Transverse colon (tissue), 4 donors: ENCODE measurements around the gene CABP5. TPM values are rescaled to one million over a fixed set of nuclear protein-coding genes. Genes with fewer than 3 reads are reported as not detected.

ENCODE experiments used
- DNase-seq: peaks from one replicate; pipeline ENCODE4 v3.0.0-alpha.2; 2019
- H3K27ac ChIP-seq, 4 donors: fragments of 200-600 bp; sonication (generic); 2 replicates each; pipeline ENCODE4 v1.5.1; 2016 to 2018; ENCODE audit warnings: inconsistent platforms in 4 of 4
- H3K27me3 ChIP-seq: fragments of 200-600 bp; sonication (generic); 2 replicates; pipeline ENCODE4 v1.5.1; 2017; ENCODE audit warnings: inconsistent platforms
- H3K36me3 ChIP-seq, 4 donors: fragments of 200-600 bp; sonication (generic); 2 replicates each; pipeline ENCODE4 v1.5.1; 2017 to 2019; ENCODE audit warnings: inconsistent platforms in 4 of 4
- H3K4me1 ChIP-seq, 4 donors: fragments of 200-600 bp; sonication (generic); 2 replicates each; pipeline ENCODE4 v1.5.1; 2017 to 2020; ENCODE audit warnings: inconsistent platforms in 4 of 4
- H3K4me3 ChIP-seq, 4 donors: fragments of 200-600 bp; sonication (generic); 1 replicate in 1 of 4; 2 replicates in 3 of 4; pipeline versions ENCODE4 v1.5.1 to v1.6.1; 2017 to 2019; ENCODE audit warnings: inconsistent platforms in 4 of 4
- H3K9me3 ChIP-seq, 2 donors: fragments of 200-600 bp; sonication (generic); 2 replicates each; pipeline ENCODE4 v1.5.1; 2017 to 2019; ENCODE audit warnings: inconsistent platforms in 2 of 2
- EP300 ChIP-seq: sonication (generic); formaldehyde crosslinking; IDR thresholded peaks from one replicate; pipeline ENCODE4 v1.6.1; 2017; ENCODE audit warnings: antibody characterized with exemption, low read depth
- POLR2A ChIP-seq: fragments of 450-650 bp; IDR thresholded peaks from one replicate; pipeline ENCODE4 v1.6.1; 2016; ENCODE audit warnings: antibody characterized with exemption, mild to moderate bottlenecking, moderate library complexity
- POLR2AphosphoS5 ChIP-seq, 3 donors: sonication (generic); formaldehyde crosslinking; IDR thresholded peaks; one replicate each; pipeline ENCODE4 v1.6.1; 2016; ENCODE audit warnings: antibody characterized with exemption in 3 of 3
- WGBS, 2 donors: methylation state at CpG; one replicate each; pipeline ENCODE4 v1.1.5; 2018; ENCODE audit warnings: low coverage in 1 of 2; 5-methylcytosine and 5-hydroxymethylcytosine counted together
- in situ Hi-C, 4 donors: fragments of 200-750 bp; cut with MboI; loops; one replicate each; pipeline versions ENCODE4 v1.15.0 to v1.15.1; 2017; ENCODE audit warnings: low sequenced_read_pairs in 3 of 4, low pct_ligation_motif_present in 1 of 4, low pct_unique_long_range_greater_than_20kb in 1 of 4
- intact Hi-C: fragments of 100-400 bp; cut with DNase I; formaldehyde crosslinking; loops from one replicate; pipeline ENCODE4 v1.15.1; 2023; ENCODE audit warnings: low total_unique reads
- total RNA-seq, 4 donors: library from RNA; depleted of rRNA; stranded (reverse); fragments of >200 nt; gene quantifications; one replicate each; pipeline ENCODE4 v1.1.0, GENCODE V29; 2016
- TF ChIP-seq, protein P1 (sequence below), 5 experiments: fragments of 200-600 bp in 3 of 5; fragments of 450-650 bp in 2 of 5; sonication (generic) in 3 of 5; IDR thresholded peaks; 1 replicate in 2 of 5; 2 replicates in 3 of 5; pipeline ENCODE4 v1.5.1; 2016 to 2017; ENCODE audit warnings: antibody characterized with exemption in 5 of 5, inconsistent platforms in 3 of 5, mild to moderate bottlenecking in 2 of 5, moderate library complexity in 1 of 5

CABP5 gene
- total RNA-seq, 4 donors from 2014 or later, result not detected

DNA sequence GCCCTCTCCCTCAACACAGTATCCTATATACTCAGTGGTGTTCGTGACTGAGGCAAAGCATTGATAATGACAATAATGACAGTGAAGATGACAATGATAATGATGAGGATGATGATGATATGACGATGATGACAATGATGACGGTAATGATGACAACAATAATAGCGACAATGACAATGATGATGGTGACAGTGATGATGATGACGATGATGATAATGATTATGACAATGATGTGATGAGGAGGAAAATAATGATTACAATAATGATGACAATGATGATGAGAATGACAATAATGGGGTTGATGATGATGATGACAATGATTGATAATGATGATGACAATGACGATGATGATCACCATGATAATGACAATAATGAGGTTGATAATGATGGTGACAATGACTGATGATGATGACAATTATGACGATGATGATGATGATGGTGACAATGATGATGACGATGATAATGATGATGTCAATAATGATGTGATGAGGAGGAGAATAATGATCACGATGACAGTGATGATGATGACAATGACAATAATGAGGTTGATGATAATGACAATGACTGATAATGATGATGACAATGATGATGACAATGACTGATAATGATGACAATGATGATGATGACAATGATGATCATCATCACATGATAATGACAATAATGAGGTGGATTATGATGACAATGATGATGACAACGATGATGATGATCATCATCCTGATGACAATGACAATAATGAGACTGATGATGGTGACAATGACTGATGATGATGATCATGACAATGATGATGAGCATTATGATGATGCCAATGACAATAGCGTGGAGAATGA lies 32.7 kb downstream of the CABP5 start:
- Histone ChIP-seq H3K27ac (no peak overlapping the region), H3K9me3 (no peaks in the 10 kb centered on the region), H3K4me3 (no peak overlapping the region), H3K27me3 (peaks cover 4% of the 10 kb centered on the region), H3K4me1 (no peaks in the 10 kb centered on the region), H3K36me3 (no peaks in the 10 kb centered on the region)
- DNase-seq, result no peak
- no peak for TF ChIP-seq EP300
- no peak for TF ChIP-seq POLR2A
- intact Hi-C loops (no loop called here), in situ Hi-C loops (loop anchor here in 1 of 4 donors (25.0 kb wide), 1 partner anchor 174 kb away; no protein-coding TSS in a partner anchor)
- 89 to 91% methylated on average over 10 to 11 of the region's 11 CpGs for WGBS, 2 donors

DNA sequence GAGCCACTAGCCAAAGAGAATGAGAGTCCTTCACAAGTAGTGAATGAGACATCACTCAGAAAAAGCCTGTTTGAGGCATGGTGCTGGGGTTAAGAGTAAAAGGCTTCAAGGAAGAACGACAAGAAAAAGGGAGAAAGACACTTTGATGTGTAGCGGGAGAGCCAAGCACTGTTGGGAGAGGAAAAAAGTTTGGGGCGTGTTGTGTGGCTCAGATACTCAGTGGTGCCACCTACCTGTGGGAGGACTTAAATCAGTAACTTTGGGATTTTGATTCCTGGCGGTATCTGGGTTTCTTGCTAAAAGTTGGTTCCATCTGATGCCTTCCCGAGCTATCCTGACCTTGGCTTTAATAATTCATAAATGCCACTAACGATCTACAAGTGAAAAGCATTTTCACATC lies 37.1 kb downstream of the CABP5 start:
- no peaks in the 10 kb centered on the region for H3K4me1 ChIP-seq
- no peak overlapping the region for H3K27ac ChIP-seq
- intact Hi-C loops (no loop called here), in situ Hi-C loops (loop anchor here in 1 of 4 donors (25.0 kb wide), 1 partner anchor 169 kb away; no protein-coding TSS in a partner anchor)
- no peaks in the 10 kb centered on the region for H3K9me3 ChIP-seq
- no peak overlapping the region for H3K4me3 ChIP-seq
- no peak for DNase-seq
- 84% methylated on average over 6 of the region's 6 CpGs; no CpG with 5 or more reads in 1 of the 2 donors for WGBS, 2 donors
- no peaks in the 10 kb centered on the region for H3K27me3 ChIP-seq
- TF ChIP-seq POLR2A (no peak), EP300 (no peak), POLR2AphosphoS5 (IDR thresholded peaks at IDR 0.05) (no peak)
- TF ChIP-seq, protein P1, sequence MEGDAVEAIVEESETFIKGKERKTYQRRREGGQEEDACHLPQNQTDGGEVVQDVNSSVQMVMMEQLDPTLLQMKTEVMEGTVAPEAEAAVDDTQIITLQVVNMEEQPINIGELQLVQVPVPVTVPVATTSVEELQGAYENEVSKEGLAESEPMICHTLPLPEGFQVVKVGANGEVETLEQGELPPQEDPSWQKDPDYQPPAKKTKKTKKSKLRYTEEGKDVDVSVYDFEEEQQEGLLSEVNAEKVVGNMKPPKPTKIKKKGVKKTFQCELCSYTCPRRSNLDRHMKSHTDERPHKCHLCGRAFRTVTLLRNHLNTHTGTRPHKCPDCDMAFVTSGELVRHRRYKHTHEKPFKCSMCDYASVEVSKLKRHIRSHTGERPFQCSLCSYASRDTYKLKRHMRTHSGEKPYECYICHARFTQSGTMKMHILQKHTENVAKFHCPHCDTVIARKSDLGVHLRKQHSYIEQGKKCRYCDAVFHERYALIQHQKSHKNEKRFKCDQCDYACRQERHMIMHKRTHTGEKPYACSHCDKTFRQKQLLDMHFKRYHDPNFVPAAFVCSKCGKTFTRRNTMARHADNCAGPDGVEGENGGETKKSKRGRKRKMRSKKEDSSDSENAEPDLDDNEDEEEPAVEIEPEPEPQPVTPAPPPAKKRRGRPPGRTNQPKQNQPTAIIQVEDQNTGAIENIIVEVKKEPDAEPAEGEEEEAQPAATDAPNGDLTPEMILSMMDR (IDR thresholded peaks at IDR 0.05), result no peak
- H3K36me3 ChIP-seq, result no peaks in the 10 kb centered on the region

DNA sequence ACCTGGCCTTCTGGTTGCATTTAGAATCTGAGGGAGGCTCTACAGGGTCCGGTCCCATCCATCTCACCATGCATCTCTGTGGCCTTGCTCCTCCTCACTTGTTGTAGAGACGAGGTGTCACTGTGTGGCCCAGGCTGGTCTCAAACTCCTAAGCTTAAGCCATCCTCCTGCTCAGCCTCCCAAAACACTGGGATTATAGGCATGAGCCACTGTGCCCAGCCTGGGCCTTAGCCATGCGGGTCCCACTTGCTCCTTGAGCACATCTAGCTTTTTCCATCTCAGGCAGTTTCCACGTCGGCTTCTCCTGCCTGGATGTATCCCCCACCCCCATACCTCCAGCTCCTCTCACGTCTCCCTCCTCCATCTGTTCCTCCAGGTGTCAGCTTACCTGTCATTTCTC lies 39.6 kb downstream of the CABP5 start:
- Histone ChIP-seq H3K4me1 (no peaks in the 10 kb centered on the region), H3K27me3 (no peaks in the 10 kb centered on the region), H3K9me3 (no peaks in the 10 kb centered on the region), H3K27ac (no peak overlapping the region), H3K4me3 (no peak overlapping the region), H3K36me3 (no peaks in the 10 kb centered on the region)
- intact Hi-C loops (no loop called here), in situ Hi-C loops (loop anchor here in 1 of 4 donors (25.0 kb wide), 1 partner anchor 167 kb away; no protein-coding TSS in a partner anchor)
- 51 to 80% methylated on average over 3 to 6 of the region's 6 CpGs for WGBS, 2 donors
- no peak for DNase-seq
- TF ChIP-seq POLR2A (no peak), POLR2AphosphoS5 (IDR thresholded peaks at IDR 0.05) (no peak), EP300 (no peak)
- TF ChIP-seq, protein P1 (IDR thresholded peaks at IDR 0.05), result no peak

DNA sequence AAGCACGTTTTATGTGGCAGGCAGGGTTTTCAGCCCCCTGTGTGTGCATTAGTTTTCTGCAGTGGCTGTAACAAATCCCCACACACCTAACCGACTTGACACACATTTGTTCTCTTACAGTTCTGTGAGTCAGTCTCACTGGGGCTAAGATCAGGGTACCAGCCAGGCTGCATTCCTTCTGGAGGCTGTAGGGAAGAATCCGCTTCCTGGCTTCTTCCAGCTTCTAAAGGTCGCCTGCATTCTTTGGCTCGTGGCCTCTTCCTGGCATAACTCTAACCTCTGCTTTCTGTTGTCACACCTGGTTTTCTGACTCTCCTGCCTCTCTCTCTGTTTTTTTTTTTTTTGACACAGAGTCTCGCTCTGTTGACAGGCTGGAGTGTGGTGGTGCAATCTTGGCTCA lies 43.0 kb downstream of the CABP5 start:
- in situ Hi-C loops, result loop anchor here in 1 of 4 donors (25.0 kb wide), 1 partner anchor 164 kb away; no protein-coding TSS in a partner anchor
- H3K9me3 ChIP-seq, result no peaks in the 10 kb centered on the region
- H3K4me3 ChIP-seq, result no peak overlapping the region
- TF ChIP-seq EP300 (no peak), POLR2A (no peak), POLR2AphosphoS5 (IDR thresholded peaks at IDR 0.05) (no peak)
- TF ChIP-seq, protein P1 (IDR thresholded peaks at IDR 0.05), result no peak
- H3K36me3 ChIP-seq, result no peaks in the 10 kb centered on the region
- H3K27ac ChIP-seq, result no peak overlapping the region
- 82 to 84% methylated on average over 4 to 6 of the region's 6 CpGs for WGBS, 2 donors
- DNase-seq, result no peak
- H3K4me1 ChIP-seq, result no peaks in the 10 kb centered on the region
- no peaks in the 10 kb centered on the region for H3K27me3 ChIP-seq
- intact Hi-C loops, result no loop called here
